Suprapubic skin (tissue), 3 donors: ENCODE measurements around the gene TMEM63A.

ENCODE experiments used
- CTCF ChIP-seq, 2 donors: fragments of 200-600 bp in 1 of 2; fragments of 450-650 bp in 1 of 2; sonication (generic) in 1 of 2; IDR thresholded peaks; one replicate each; pipeline ENCODE4 v1.5.1; 2016 to 2019; ENCODE audit warnings: antibody characterized with exemption in 2 of 2, mild to moderate bottlenecking in 1 of 2, moderate library complexity in 1 of 2
- EP300 ChIP-seq: sonication (generic); formaldehyde crosslinking; IDR thresholded peaks from one replicate; pipeline ENCODE4 v1.6.1; 2017; ENCODE audit warnings: antibody characterized with exemption
- POLR2A ChIP-seq, 2 donors: fragments of 450-650 bp; IDR thresholded peaks; one replicate each; pipeline ENCODE4 v1.6.1; 2017; ENCODE audit warnings: antibody characterized with exemption in 2 of 2, mild to moderate bottlenecking in 2 of 2, moderate library complexity in 2 of 2

- TF ChIP-seq CTCF (IDR thresholded peaks at IDR 0.05) (no peak), POLR2A (IDR thresholded peaks at IDR 0.05) (no peak), EP300 (no peak)
Measured at GRCh38 chr1:225921734-225922709, 39.8 kb upstream of the TMEM63A start.
